HL-60 (cell line): ENCODE measurements around the gene CD58.
"Not testable (repeated sequence)": the region's sequence is repeated elsewhere in the genome, so short reads cannot be mapped to it uniquely, and the experiment has no call there.

Experiments used
- CTCF ChIP-seq: IDR thresholded peaks from one replicate; pipeline ENCODE4 v1.5.1; 2011; ENCODE audit warnings: low read length, control low read depth, inconsistent platforms; ENCODE audit not compliant: insufficient read depth
- POLR2AphosphoS5 ChIP-seq: IDR thresholded peaks from 2 replicates; pipeline ENCODE4 v1.6.1; 2012; ENCODE audit warnings: low read depth
- REST ChIP-seq: IDR thresholded peaks from 2 replicates; pipeline ENCODE4 v1.6.1; 2012; ENCODE audit warnings: low read depth; ENCODE audit not compliant: insufficient replicate concordance
- SPI1 ChIP-seq: IDR thresholded peaks from 2 replicates; pipeline ENCODE4 v1.6.1; 2012; ENCODE audit warnings: low read depth, mild to moderate bottlenecking, borderline replicate concordance

GRCh38 chr1:116608841-116609240, 38.0 kb upstream of the CD58 start:
- TF ChIP-seq CTCF, POLR2AphosphoS5, SPI1, REST: not testable (repeated sequence)
